UCSD-AML1 (cell line): ENCODE measurements around the gene MAML3.

Experiments
- DNase-seq: peaks from one replicate; lab custom pipeline; 2025; ENCODE audit not compliant: unreplicated experiment; lab: John Stamatoyannopoulos, UW

Gene MAML3

GRCh38 chr4:140127422-140127821, 26.6 kb downstream of the MAML3 start:
- no peak for DNase-seq

- no peak for DNase-seq
Observed at GRCh38 chr4:140126261-140126660, 27.7 kb downstream of the MAML3 start.

- DNase-seq = no peak
Observed at GRCh38 chr4:140125374-140125773, 28.6 kb downstream of the MAML3 start.

GRCh38 chr4:140123666-140124377, 30.2 kb downstream of the MAML3 start:
- no peak for DNase-seq

GRCh38 chr4:140122891-140123290, 31.1 kb downstream of the MAML3 start:
- no peak for DNase-seq

GRCh38 chr4:140121646-140122045, 32.3 kb downstream of the MAML3 start:
- no peak for DNase-seq

GRCh38 chr4:140118931-140119640, 34.9 kb downstream of the MAML3 start:
- no peak for DNase-seq

GRCh38 chr4:140117947-140118346, 36.0 kb downstream of the MAML3 start:
- DNase-seq = no peak

- peak; percentile 36 for DNase-seq
Observed at GRCh38 chr4:140116442-140117104, 37.4 kb downstream of the MAML3 start.

- DNase-seq = no peak
Observed at GRCh38 chr4:140115140-140115539, 38.8 kb downstream of the MAML3 start.

GRCh38 chr4:140113653-140114052, 40.3 kb downstream of the MAML3 start:
- no peak for DNase-seq

- DNase-seq = no peak
Observed at GRCh38 chr4:140112576-140112975, 41.4 kb downstream of the MAML3 start.

- no peak for DNase-seq
Observed at GRCh38 chr4:140111256-140111655, 42.7 kb downstream of the MAML3 start.

GRCh38 chr4:140110542-140111215, 43.3 kb downstream of the MAML3 start:
- no peak for DNase-seq

- no peak for DNase-seq
Observed at GRCh38 chr4:140109737-140110136, 44.2 kb downstream of the MAML3 start.

GRCh38 chr4:140109292-140109691, 44.7 kb downstream of the MAML3 start:
- no peak for DNase-seq

GRCh38 chr4:140108713-140109230, 45.2 kb downstream of the MAML3 start:
- DNase-seq = no peak

- no peak for DNase-seq
Observed at GRCh38 chr4:140108243-140108642, 45.7 kb downstream of the MAML3 start.

- DNase-seq = no peak
Observed at GRCh38 chr4:140106289-140106844, 47.6 kb downstream of the MAML3 start.

GRCh38 chr4:140105436-140105835, 48.5 kb downstream of the MAML3 start:
- DNase-seq = no peak

- no peak for DNase-seq
Observed at GRCh38 chr4:140103676-140104075, 50.3 kb downstream of the MAML3 start.
